A549 (cell line): ENCODE measurements around the gene RAD51B. TPM values are rescaled to one million over a fixed set of nuclear protein-coding genes. Genes with fewer than 3 reads are reported as not detected.

ENCODE experiments used
- ATAC-seq, 2 experiments: fragments of 200-7000 bp in 1 of 2; fragments of >200 bp in 1 of 2; cut with Nextera tagmentation in 1 of 2; cut with Tn5 transposase in 1 of 2; 3 replicates each; pipeline versions ENCODE4 v1.8.0 to v1.9.1; 2018 to 2020; ENCODE audit warnings: mild to moderate bottlenecking in 1 of 2, moderate library complexity in 1 of 2
- CTCF ChIA-PET: fragments of 300-600 bp; sonication (Branson Sonifier 250); formaldehyde crosslinking; extraction: SDS; loops from one replicate; lab custom pipeline; 2021; ENCODE audit warnings: antibody characterized with exemption, inconsistent platforms; lab: Yijun Ruan, JAX
- POLR2A ChIA-PET: fragments of 350-600 bp; formaldehyde crosslinking; extraction: SDS; loops from one replicate; lab custom pipeline; 2021; ENCODE audit warnings: antibody characterized with exemption, inconsistent platforms; lab: Yijun Ruan, JAX
- DNase-seq, 2 experiments: peaks; one replicate each; pipeline versions ENCODE4 v3.0.0 to v3.0.0-alpha.2; 2011 to 2016; ENCODE audit warnings: low read depth in 1 of 2, low spot score in 1 of 2
- FAIRE-seq: peaks from 2 replicates; lab custom pipeline; 2011; peaks lifted over from hg19 to GRCh38; lab: Jason Lieb, UNC
- H3K27ac ChIP-seq, 2 experiments: fragments of >200 bp; sonication (Bioruptor Twin); formaldehyde crosslinking; 3 replicates each; pipeline ENCODE4 v1.5.1; 2016 to 2017
- H3K4me1 ChIP-seq: fragments of >200 bp; sonication (Bioruptor Twin); formaldehyde crosslinking; 3 replicates; pipeline ENCODE4 v1.6.1; 2016
- H3K4me2 ChIP-seq: fragments of >200 bp; sonication (Bioruptor Twin); formaldehyde crosslinking; 3 replicates; pipeline ENCODE4 v1.6.1; 2016
- H3K4me3 ChIP-seq: fragments of >200 bp; sonication (Bioruptor Twin); formaldehyde crosslinking; 3 replicates; pipeline ENCODE4 v1.5.1; 2016
- H3K9me3 ChIP-seq: fragments of >200 bp; sonication (Bioruptor Twin); formaldehyde crosslinking; 3 replicates; pipeline ENCODE4 v1.6.1; 2016
- CTCF ChIP-seq: fragments of >200 bp; sonication (Bioruptor Twin); formaldehyde crosslinking; IDR thresholded peaks from 3 replicates; pipeline ENCODE4 v1.5.1; 2016
- EHF ChIP-seq: fragments of 250-450 bp; sonication (Bioruptor Pico); IDR thresholded peaks from 2 replicates; pipeline ENCODE4 v1.5.0; 2020; ENCODE audit warnings: mild to moderate bottlenecking
- ESRRA ChIP-seq: fragments of 150-350 bp; IDR thresholded peaks from 2 replicates; pipeline ENCODE4 v1.6.1; 2014; ENCODE audit warnings: mild to moderate bottlenecking, low read length, borderline replicate concordance
- HDAC2 ChIP-seq: fragments of 200-600 bp; sonication (generic); IDR thresholded peaks from 2 replicates; pipeline ENCODE4 v1.6.1; 2016
- HMGXB4 ChIP-seq: fragments of 250-450 bp; sonication (Bioruptor Pico); IDR thresholded peaks from 2 replicates; pipeline ENCODE4 v1.5.0; 2021; ENCODE audit warnings: mild to moderate bottlenecking, moderate library complexity, borderline replicate concordance
- HOXB5 ChIP-seq: fragments of 250-450 bp; sonication (Bioruptor Pico); IDR thresholded peaks from 2 replicates; pipeline ENCODE4 v1.5.0; 2020; ENCODE audit warnings: mild to moderate bottlenecking, moderate library complexity
- JUN ChIP-seq, 2 experiments: fragments of >200 bp; sonication (Bioruptor Twin); formaldehyde crosslinking; IDR thresholded peaks; 2 replicates in 1 of 2; 3 replicates in 1 of 2; pipeline ENCODE4 v1.6.1; 2016 to 2017
- JUNB ChIP-seq: fragments of >200 bp; sonication (Bioruptor Twin); formaldehyde crosslinking; IDR thresholded peaks from 2 replicates; pipeline ENCODE4 v1.6.1; 2016
- MAX ChIP-seq: IDR thresholded peaks from 2 replicates; pipeline ENCODE4 v1.6.1; 2012
- NR3C1 ChIP-seq: fragments of >200 bp; sonication (Bioruptor Twin); formaldehyde crosslinking; IDR thresholded peaks from 3 replicates; pipeline ENCODE4 v1.6.1; 2017
- PBX3 ChIP-seq: IDR thresholded peaks from 2 replicates; pipeline ENCODE4 v1.6.1; 2012
- RAD21 ChIP-seq, 2 experiments: fragments of >200 bp in 1 of 2; sonication (Bioruptor Twin) in 1 of 2; formaldehyde crosslinking in 1 of 2; IDR thresholded peaks in 1 of 2; conservative IDR thresholded peaks in 1 of 2; 2 replicates in 1 of 2; 3 replicates in 1 of 2; pipeline ENCODE4 v1.6.1; 2012 to 2018; ENCODE audit warnings: inconsistent platforms in 1 of 2
- SMC3 ChIP-seq: fragments of >200 bp; sonication (Bioruptor Twin); formaldehyde crosslinking; IDR thresholded peaks from 3 replicates; pipeline ENCODE4 v1.6.1; 2018; ENCODE audit warnings: inconsistent platforms
- ZSCAN20 ChIP-seq: fragments of 250-450 bp; sonication (Bioruptor Pico); IDR thresholded peaks from 2 replicates; pipeline ENCODE4 v1.8.0; 2022; ENCODE audit warnings: mild to moderate bottlenecking, moderate library complexity
- WGBS: methylation state at CpG from one replicate; pipeline ENCODE4 v1.1.6; 2017; ENCODE audit errors: missing lambda C conversion rate; 5-methylcytosine and 5-hydroxymethylcytosine counted together
- polyA plus RNA-seq, 4 experiments: library from polyadenylated mRNA; depleted of rRNA in 3 of 4; stranded (reverse); fragments of >200 nt; fragmentation: RNase III in 1 of 4; extraction: RNeasy Plus Mini Kit Qiagen cat#74134 plus additional on column Dnase treatment in 1 of 4; gene quantifications; 2 replicates in 3 of 4; 3 replicates in 1 of 4; pipeline ENCODE4 v1.2.3, GENCODE V29; 2011 to 2017

RAD51B gene
- polyA plus RNA-seq, 2 of the 4 experiments (the other 2 are of a cell fraction) = 7.2 to 10.8 TPM

- Histone ChIP-seq H3K4me3 (no peak overlapping the region), H3K27ac (peak overlapping the region in 1 of 2 experiments; percentile 33; a peak in 1 of 6 replicates), H3K4me1 (no peaks in the 10 kb centered on the region), H3K9me3 (no peaks in the 10 kb centered on the region), H3K4me2 (no peak overlapping the region)
- DNase-seq = no peak
- TF ChIP-seq MAX = no peak
- no peak for TF ChIP-seq EHF (CRISPR knock-in tag)
- no peak for TF ChIP-seq PBX3
- no peak for TF ChIP-seq NR3C1
- TF ChIP-seq CTCF = no peak
- TF ChIP-seq HMGXB4 (CRISPR knock-in tag) = no peak
- no peak for TF ChIP-seq JUNB
- CTCF ChIA-PET = interaction anchor here (0.6 kb wide), 1 partner anchor 10 kb away, joined by 3 read pairs; no protein-coding TSS in a partner anchor
- no peak for ATAC-seq
- POLR2A ChIA-PET = no interaction called here
- 83% methylated on average over 8 of the region's 8 CpGs for WGBS
- FAIRE-seq = no peak
These were observed 475.8 kb downstream of the RAD51B start for GRCh38 chr14:68295316-68295816.

GRCh38 chr14:68297039-68297438, 477.5 kb downstream of the RAD51B start:
- WGBS = 96% methylated on average over 4 of the region's 4 CpGs

GRCh38 chr14:68297876-68298468, 478.4 kb downstream of the RAD51B start:
- WGBS = 74% methylated on average over 4 of the region's 4 CpGs
- ChIA-PET CTCF (interaction anchor here (0.7 to 1.5 kb wide), 5 partner anchors 9 to 491 kb away, joined by 3 to 4 read pairs (median 3); no protein-coding TSS in a partner anchor), POLR2A (interaction anchor here (1.1 kb wide), 1 partner anchor 495 kb away, joined by 3 read pairs; no protein-coding TSS in a partner anchor)

More at GRCh38 chr14:68297039-68297438, 477.5 kb downstream of the RAD51B start:
- TF ChIP-seq JUN (IDR thresholded peaks at IDR 0.05) (no peak), ESRRA (no peak), RAD21 (conservative IDR thresholded peaks at IDR 0.05 in 1 of 2, IDR thresholded peaks at IDR 0.05 in 1 of 2) (no peak), ZSCAN20 (CRISPR knock-in tag) (no peak), HOXB5 (CRISPR knock-in tag) (no peak), SMC3 (no peak)
- Histone ChIP-seq H3K4me3 (no peak overlapping the region), H3K4me2 (no peak overlapping the region), H3K27ac (no peak overlapping the region), H3K4me1 (no peaks in the 10 kb centered on the region), H3K9me3 (no peaks in the 10 kb centered on the region)
- DNase-seq (no peak), ATAC-seq (no peak), FAIRE-seq (no peak)
- ChIA-PET CTCF (no interaction called here), POLR2A (interaction anchor here (1.1 kb wide), 1 partner anchor 496 kb away, joined by 3 read pairs; no protein-coding TSS in a partner anchor)

More at GRCh38 chr14:68297876-68298468, 478.4 kb downstream of the RAD51B start:
- Histone ChIP-seq H3K9me3 (no peaks in the 10 kb centered on the region), H3K4me3 (no peak overlapping the region), H3K4me1 (no peaks in the 10 kb centered on the region), H3K27ac (peak overlapping the region; percentile 43 to 67; a peak in 5 of 6 replicates), H3K4me2 (no peak overlapping the region)
- ATAC-seq (no peak; a peak in 1 of 6 replicates), DNase-seq (peak in 1 of 2 experiments; percentile 55), FAIRE-seq (no peak)
- peak; percentile 46 to 54; a peak in 4 of 5 replicates for TF ChIP-seq RAD21 (conservative IDR thresholded peaks at IDR 0.05 in 1 of 2, IDR thresholded peaks at IDR 0.05 in 1 of 2)
- no peak for TF ChIP-seq HDAC2
- peak; percentile 42; the same call in 1 of the 3 replicates for TF ChIP-seq SMC3
- TF ChIP-seq CTCF = 0 out of 3 replicates have a peak, but pooled peaks have one; percentile 12
